HG02588 (cell line): Measurements from ENCODE around the gene LHPP.
"Not testable (repeated sequence)": the region's sequence is repeated elsewhere in the genome, so short reads cannot be mapped to it uniquely, and the experiment has no call there.

Experiments used
- ATAC-seq: cut with Tn5 transposase; IDR thresholded peaks from one replicate; pipeline ENCODE4 v1.9.1; 2021; ENCODE audit warnings: mild to moderate bottlenecking, moderate library complexity; ENCODE audit not compliant: unreplicated experiment

Gene LHPP

GRCh38 chr10:124568848-124569622 is 107.4 kb downstream of the LHPP start:
- no peak for ATAC-seq

- ATAC-seq = no peak
Measured at GRCh38 chr10:124569623-124570470, 108.2 kb downstream of the LHPP start.

- ATAC-seq = no peak
Measured at GRCh38 chr10:124570646-124571045, 109.0 kb downstream of the LHPP start.

- ATAC-seq = no peak
Measured at GRCh38 chr10:124572751-124573150, 111.1 kb downstream of the LHPP start.

GRCh38 chr10:124573726-124574455 is 112.3 kb downstream of the LHPP start:
- ATAC-seq = no peak

GRCh38 chr10:124574456-124575070 is 112.9 kb downstream of the LHPP start:
- no peak for ATAC-seq

- ATAC-seq = no peak
Measured at GRCh38 chr10:124575107-124576035, 113.7 kb downstream of the LHPP start.

GRCh38 chr10:124576526-124577420 is 115.2 kb downstream of the LHPP start:
- ATAC-seq = no peak

- no peak for ATAC-seq
Measured at GRCh38 chr10:124577651-124578050, 116.0 kb downstream of the LHPP start.

- no peak for ATAC-seq
Measured at GRCh38 chr10:124578231-124579010, 116.8 kb downstream of the LHPP start.

- ATAC-seq = no peak
Measured at GRCh38 chr10:124579011-124579399, 117.4 kb downstream of the LHPP start.

- ATAC-seq = no peak
Measured at GRCh38 chr10:124586142-124586541, 124.5 kb downstream of the LHPP start.

GRCh38 chr10:124587811-124588211 is 126.2 kb downstream of the LHPP start:
- no peak for ATAC-seq

GRCh38 chr10:124588341-124588735 is 126.7 kb downstream of the LHPP start:
- ATAC-seq = not testable (repeated sequence)

GRCh38 chr10:124588736-124589490 is 127.3 kb downstream of the LHPP start:
- ATAC-seq = no peak

GRCh38 chr10:124589491-124590041 is 127.9 kb downstream of the LHPP start:
- no peak for ATAC-seq
